A549 (cell line): Measurements from ENCODE around the gene PERM1. TPM values are rescaled to one million over a fixed set of nuclear protein-coding genes. Genes with fewer than 3 reads are reported as not detected.

ENCODE experiments used
- ATAC-seq, 2 experiments: fragments of 200-7000 bp in 1 of 2; fragments of >200 bp in 1 of 2; cut with Nextera tagmentation in 1 of 2; cut with Tn5 transposase in 1 of 2; 3 replicates each; pipeline versions ENCODE4 v1.8.0 to v1.9.1; 2018 to 2020; ENCODE audit warnings: mild to moderate bottlenecking in 1 of 2, moderate library complexity in 1 of 2
- CTCF ChIA-PET: fragments of 300-600 bp; sonication (Branson Sonifier 250); formaldehyde crosslinking; extraction: SDS; loops from one replicate; lab custom pipeline; 2021; ENCODE audit warnings: antibody characterized with exemption, inconsistent platforms; lab: Yijun Ruan, JAX
- POLR2A ChIA-PET: fragments of 350-600 bp; formaldehyde crosslinking; extraction: SDS; loops from one replicate; lab custom pipeline; 2021; ENCODE audit warnings: antibody characterized with exemption, inconsistent platforms; lab: Yijun Ruan, JAX
- DNase-seq, 2 experiments: peaks; one replicate each; pipeline versions ENCODE4 v3.0.0 to v3.0.0-alpha.2; 2011 to 2016; ENCODE audit warnings: low read depth in 1 of 2, low spot score in 1 of 2
- FAIRE-seq: peaks from 2 replicates; lab custom pipeline; 2011; peaks lifted over from hg19 to GRCh38; lab: Jason Lieb, UNC
- H3K27ac ChIP-seq, 2 experiments: fragments of >200 bp; sonication (Bioruptor Twin); formaldehyde crosslinking; 3 replicates each; pipeline ENCODE4 v1.5.1; 2016 to 2017
- H3K4me1 ChIP-seq: fragments of >200 bp; sonication (Bioruptor Twin); formaldehyde crosslinking; 3 replicates; pipeline ENCODE4 v1.6.1; 2016
- H3K4me2 ChIP-seq: fragments of >200 bp; sonication (Bioruptor Twin); formaldehyde crosslinking; 3 replicates; pipeline ENCODE4 v1.6.1; 2016
- H3K4me3 ChIP-seq: fragments of >200 bp; sonication (Bioruptor Twin); formaldehyde crosslinking; 3 replicates; pipeline ENCODE4 v1.5.1; 2016
- H3K9me3 ChIP-seq: fragments of >200 bp; sonication (Bioruptor Twin); formaldehyde crosslinking; 3 replicates; pipeline ENCODE4 v1.6.1; 2016
- BCL3 ChIP-seq: fragments of >200 bp; sonication (Bioruptor Twin); formaldehyde crosslinking; IDR thresholded peaks from 3 replicates; pipeline ENCODE4 v1.6.1; 2016
- CBX8 ChIP-seq: fragments of 200-600 bp; sonication (generic); IDR thresholded peaks from 2 replicates; pipeline ENCODE4 v1.6.1; 2016
- CHD2 ChIP-seq: fragments of 150-350 bp; IDR thresholded peaks from 2 replicates; pipeline ENCODE4 v1.6.1; 2014; ENCODE audit warnings: low read length; ENCODE audit not compliant: partially characterized antibody
- CHD4 ChIP-seq: fragments of 200-600 bp; sonication (generic); IDR thresholded peaks from 2 replicates; pipeline ENCODE4 v1.6.1; 2016; ENCODE audit warnings: antibody characterized with exemption, mild to moderate bottlenecking, borderline replicate concordance
- CTCF ChIP-seq: fragments of >200 bp; sonication (Bioruptor Twin); formaldehyde crosslinking; IDR thresholded peaks from 3 replicates; pipeline ENCODE4 v1.5.1; 2016
- EHMT2 ChIP-seq: fragments of 200-600 bp; sonication (generic); IDR thresholded peaks from 2 replicates; pipeline ENCODE4 v1.6.1; 2016; ENCODE audit warnings: antibody characterized with exemption, low read depth, mild to moderate bottlenecking, moderate library complexity
- ELK1 ChIP-seq: fragments of 150-350 bp; IDR thresholded peaks from 2 replicates; pipeline ENCODE4 v1.6.1; 2014; ENCODE audit warnings: low read depth, mild to moderate bottlenecking, low read length
- EP300 ChIP-seq, 2 experiments: fragments of >200 bp; sonication (Bioruptor Twin); formaldehyde crosslinking; IDR thresholded peaks; 2 replicates in 1 of 2; 3 replicates in 1 of 2; pipeline ENCODE4 v1.6.1; 2016 to 2017
- FOSL2 ChIP-seq, 2 experiments: fragments of 450-650 bp in 1 of 2; fragments of >200 bp in 1 of 2; sonication (Bioruptor Twin) in 1 of 2; formaldehyde crosslinking; IDR thresholded peaks; 2 replicates each; pipeline versions ENCODE4 v1.5.0 to v1.6.1; 2016 to 2020; ENCODE audit warnings: mild to moderate bottlenecking in 1 of 2, moderate library complexity in 1 of 2
- HOXB5 ChIP-seq: fragments of 250-450 bp; sonication (Bioruptor Pico); IDR thresholded peaks from 2 replicates; pipeline ENCODE4 v1.5.0; 2020; ENCODE audit warnings: mild to moderate bottlenecking, moderate library complexity
- MYC ChIP-seq: IDR thresholded peaks from 2 replicates; pipeline ENCODE4 v1.6.1; 2012; ENCODE audit warnings: mild to moderate bottlenecking, inconsistent platforms, low read length, improper control_type of control experiment, borderline replicate concordance
- NPAS2 ChIP-seq: fragments of 250-450 bp; sonication (Bioruptor Pico); IDR thresholded peaks from 2 replicates; pipeline ENCODE4 v1.8.0; 2022; ENCODE audit warnings: mild to moderate bottlenecking, moderate library complexity, borderline replicate concordance
- POLR2AphosphoS2 ChIP-seq: conservative IDR thresholded peaks from 2 replicates; pipeline ENCODE4 v1.6.1; 2012; ENCODE audit warnings: low read length, improper control_type of control experiment, inconsistent platforms
- RFX5 ChIP-seq: fragments of 450-650 bp; IDR thresholded peaks from 2 replicates; pipeline ENCODE4 v1.7.1; 2014; ENCODE audit warnings: antibody characterized with exemption, mild to moderate bottlenecking, moderate library complexity
- RNF2 ChIP-seq: fragments of 200-600 bp; sonication (generic); IDR thresholded peaks from 2 replicates; pipeline ENCODE4 v1.6.1; 2016; ENCODE audit warnings: low read depth, mild to moderate bottlenecking, antibody characterized with exemption, moderate library complexity, borderline replicate concordance
- TFCP2L1 ChIP-seq: fragments of 250-450 bp; sonication (Bioruptor Pico); IDR thresholded peaks from 2 replicates; pipeline ENCODE4 v1.5.0; 2021; ENCODE audit warnings: mild to moderate bottlenecking
- ZC3H11A ChIP-seq: fragments of 450-650 bp; IDR thresholded peaks from 2 replicates; pipeline ENCODE4 v1.6.1; 2014; ENCODE audit warnings: antibody characterized with exemption, mild to moderate bottlenecking
- ZFP36 ChIP-seq: fragments of 450-650 bp; IDR thresholded peaks from 2 replicates; pipeline ENCODE4 v1.6.1; 2014; ENCODE audit warnings: borderline replicate concordance; ENCODE audit not compliant: partially characterized antibody
- ZNF302 ChIP-seq: fragments of 250-450 bp; sonication (Bioruptor Pico); IDR thresholded peaks from 2 replicates; pipeline ENCODE4 v1.9.0; 2021; ENCODE audit warnings: inconsistent platforms, mild to moderate bottlenecking, moderate library complexity
- ZSCAN20 ChIP-seq: fragments of 250-450 bp; sonication (Bioruptor Pico); IDR thresholded peaks from 2 replicates; pipeline ENCODE4 v1.8.0; 2022; ENCODE audit warnings: mild to moderate bottlenecking, moderate library complexity
- WGBS: methylation state at CpG from one replicate; pipeline ENCODE4 v1.1.6; 2017; ENCODE audit errors: missing lambda C conversion rate; 5-methylcytosine and 5-hydroxymethylcytosine counted together
- polyA plus RNA-seq, 4 experiments: library from polyadenylated mRNA; depleted of rRNA in 3 of 4; stranded (reverse); fragments of >200 nt; fragmentation: RNase III in 1 of 4; extraction: RNeasy Plus Mini Kit Qiagen cat#74134 plus additional on column Dnase treatment in 1 of 4; gene quantifications; 2 replicates in 3 of 4; 3 replicates in 1 of 4; pipeline ENCODE4 v1.2.3, GENCODE V29; 2011 to 2017
- TF ChIP-seq, protein P1 (sequence below): fragments of 200-600 bp; sonication (generic); IDR thresholded peaks from 2 replicates; pipeline ENCODE4 v1.6.1; 2016; ENCODE audit warnings: antibody characterized with exemption, mild to moderate bottlenecking, moderate library complexity
- TF ChIP-seq, protein P2 (sequence below): fragments of >200 bp; sonication (Bioruptor Twin); formaldehyde crosslinking; IDR thresholded peaks from 2 replicates; pipeline ENCODE4 v1.6.1; 2016
- TF ChIP-seq, protein P3 (sequence below): IDR thresholded peaks from 2 replicates; pipeline ENCODE4 v1.6.1; 2012

Gene PERM1
- polyA plus RNA-seq, 2 of the 4 experiments (the other 2 are of a cell fraction), result 0.30 TPM; not detected in 1

- ChIA-PET POLR2A (no interaction called here), CTCF (interaction anchor here (1.0 to 4.3 kb wide), 7 partner anchors 11 to 66 kb away, joined by 3 to 33 read pairs (median 6); partner anchors contain the start of gene ISG15)
- TF ChIP-seq, protein P1, sequence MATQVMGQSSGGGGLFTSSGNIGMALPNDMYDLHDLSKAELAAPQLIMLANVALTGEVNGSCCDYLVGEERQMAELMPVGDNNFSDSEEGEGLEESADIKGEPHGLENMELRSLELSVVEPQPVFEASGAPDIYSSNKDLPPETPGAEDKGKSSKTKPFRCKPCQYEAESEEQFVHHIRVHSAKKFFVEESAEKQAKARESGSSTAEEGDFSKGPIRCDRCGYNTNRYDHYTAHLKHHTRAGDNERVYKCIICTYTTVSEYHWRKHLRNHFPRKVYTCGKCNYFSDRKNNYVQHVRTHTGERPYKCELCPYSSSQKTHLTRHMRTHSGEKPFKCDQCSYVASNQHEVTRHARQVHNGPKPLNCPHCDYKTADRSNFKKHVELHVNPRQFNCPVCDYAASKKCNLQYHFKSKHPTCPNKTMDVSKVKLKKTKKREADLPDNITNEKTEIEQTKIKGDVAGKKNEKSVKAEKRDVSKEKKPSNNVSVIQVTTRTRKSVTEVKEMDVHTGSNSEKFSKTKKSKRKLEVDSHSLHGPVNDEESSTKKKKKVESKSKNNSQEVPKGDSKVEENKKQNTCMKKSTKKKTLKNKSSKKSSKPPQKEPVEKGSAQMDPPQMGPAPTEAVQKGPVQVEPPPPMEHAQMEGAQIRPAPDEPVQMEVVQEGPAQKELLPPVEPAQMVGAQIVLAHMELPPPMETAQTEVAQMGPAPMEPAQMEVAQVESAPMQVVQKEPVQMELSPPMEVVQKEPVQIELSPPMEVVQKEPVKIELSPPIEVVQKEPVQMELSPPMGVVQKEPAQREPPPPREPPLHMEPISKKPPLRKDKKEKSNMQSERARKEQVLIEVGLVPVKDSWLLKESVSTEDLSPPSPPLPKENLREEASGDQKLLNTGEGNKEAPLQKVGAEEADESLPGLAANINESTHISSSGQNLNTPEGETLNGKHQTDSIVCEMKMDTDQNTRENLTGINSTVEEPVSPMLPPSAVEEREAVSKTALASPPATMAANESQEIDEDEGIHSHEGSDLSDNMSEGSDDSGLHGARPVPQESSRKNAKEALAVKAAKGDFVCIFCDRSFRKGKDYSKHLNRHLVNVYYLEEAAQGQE, result no peak
- TF ChIP-seq CTCF (no peak), ZSCAN20 (no peak), EP300 (IDR thresholded peaks at IDR 0.05) (no peak), ZNF302 (CRISPR knock-in tag) (no peak), BCL3 (no peak), EHMT2 (no peak), NPAS2 (no peak), ELK1 (no peak), HOXB5 (CRISPR knock-in tag) (no peak), FOSL2 (IDR thresholded peaks at IDR 0.05) (no peak), FOSL2 (CRISPR knock-in tag; IDR thresholded peaks at IDR 0.05) (no peak)
- TF ChIP-seq, protein P2, sequence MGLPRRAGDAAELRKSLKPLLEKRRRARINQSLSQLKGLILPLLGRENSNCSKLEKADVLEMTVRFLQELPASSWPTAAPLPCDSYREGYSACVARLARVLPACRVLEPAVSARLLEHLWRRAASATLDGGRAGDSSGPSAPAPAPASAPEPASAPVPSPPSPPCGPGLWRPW, result no peak
- TF ChIP-seq, protein P3, sequence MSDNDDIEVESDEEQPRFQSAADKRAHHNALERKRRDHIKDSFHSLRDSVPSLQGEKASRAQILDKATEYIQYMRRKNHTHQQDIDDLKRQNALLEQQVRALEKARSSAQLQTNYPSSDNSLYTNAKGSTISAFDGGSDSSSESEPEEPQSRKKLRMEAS, result no peak
- WGBS, result 100% methylated on average over 2 of the region's 75 CpGs
- no peak for DNase-seq
- peak overlapping the region; percentile 77 for H3K4me3 ChIP-seq
- ATAC-seq, result no peak
- peak overlapping the region; percentile 95 for H3K4me2 ChIP-seq
- H3K27ac ChIP-seq, result peak overlapping the region in 1 of 2 experiments; percentile 100; a peak in 4 of 6 replicates
- no peaks in the 10 kb centered on the region for H3K9me3 ChIP-seq
- no peak for FAIRE-seq
- H3K4me1 ChIP-seq, result peaks cover 14% of the 10 kb centered on the region
Observed at GRCh38 chr1:997993-998744, 16.3 kb upstream of the PERM1 start.

DNA sequence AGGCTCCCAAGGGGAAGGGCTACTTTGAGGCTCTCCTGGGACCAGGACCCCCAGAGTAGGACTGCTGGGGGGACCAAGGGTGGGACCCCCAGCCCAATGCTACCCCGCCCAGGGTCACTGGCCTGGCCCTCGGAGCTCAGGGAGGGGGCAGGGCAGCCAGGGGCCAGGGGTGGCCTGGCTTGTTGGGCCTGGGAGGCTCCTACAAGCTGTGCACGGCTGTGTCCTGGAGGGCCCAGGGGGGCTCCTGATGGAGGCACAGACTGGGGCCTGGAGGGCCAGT, 15.8 kb upstream of the PERM1 start:
- POLR2A ChIA-PET, result no interaction called here
- no peak for ATAC-seq
- Histone ChIP-seq H3K27ac (no peak overlapping the region), H3K4me1 (peaks cover 14% of the 10 kb centered on the region), H3K9me3 (peaks cover under 1% of the 10 kb centered on the region; the same call in 2 of the 3 replicates), H3K4me2 (no peak overlapping the region; the same call in 2 of the 3 replicates), H3K4me3 (no peak overlapping the region)
- no CpG with 5 or more reads among the region's 3 CpGs for WGBS
- CTCF ChIA-PET, result interaction anchor here (1.0 to 4.3 kb wide), 6 partner anchors 11 to 66 kb away, joined by 3 to 33 read pairs (median 6); no protein-coding TSS in a partner anchor
- DNase-seq, result no peak
- FAIRE-seq, result no peak
- TF ChIP-seq TFCP2L1 (CRISPR knock-in tag) (no peak), MYC (no peak), ZC3H11A (no peak), POLR2AphosphoS2 (no peak), ZFP36 (no peak), RNF2 (no peak), RFX5 (no peak), CHD2 (no peak), CHD4 (no peak), HOXB5 (CRISPR knock-in tag) (no peak), CBX8 (no peak)
- TF ChIP-seq, protein P1, result no peak
